Measurements from ENCODE around the gene DISP3. TPM values are rescaled to one million over a fixed set of nuclear protein-coding genes. Genes with fewer than 3 reads are reported as not detected.

Gene DISP3
- total and polyA plus RNA-seq, 2 of the 13 experiments (the other 11 are each of a cell fraction or from before 2014, with no cell fraction given), result 0.08 to 0.13 TPM

DNA sequence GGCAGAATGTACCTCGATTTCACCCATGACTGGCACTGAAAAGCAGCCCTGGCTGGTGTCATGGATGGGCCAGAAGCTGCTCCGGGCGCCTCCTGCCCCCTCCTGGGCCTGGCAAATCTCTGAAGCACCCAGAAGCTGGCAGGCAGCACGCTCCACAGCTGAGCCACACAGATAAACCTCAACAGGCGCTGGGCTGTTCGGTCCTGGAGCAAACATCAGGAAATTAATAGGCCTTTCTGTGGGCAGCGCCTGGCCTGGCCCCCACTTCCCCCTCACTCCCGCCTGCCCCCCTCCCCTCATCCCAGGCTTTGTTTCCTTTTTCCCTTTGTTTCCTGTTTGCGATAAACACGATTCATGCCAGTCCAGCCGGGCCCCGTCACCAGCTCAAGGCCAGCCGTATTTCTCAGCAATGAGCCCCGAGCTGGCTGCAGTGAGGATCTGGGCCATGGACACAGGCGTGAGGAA, 20.1 kb upstream of the DISP3 start:
- intact Hi-C loops (cut with micrococcal nuclease; ENCODE audit: unreplicated experiment) (no loop called here), in situ Hi-C loops (cut with HindIII; ENCODE audit: extremely low pct_ligation_motif_present, low pct_unique_long_range_greater_than_20kb) (no loop called here)
- Histone ChIP-seq H3K9ac (ENCODE audit: insufficient read depth, low read depth, low read length) (no peak overlapping the region), H4K20me1 (ENCODE audit: insufficient read depth, low read length) (0 out of 2 replicates have a peak, but pooled peaks cover 3% of the 10 kb centered on the region), H3K4me2 (ENCODE audit: low read depth, low read length) (no peak overlapping the region), H3K4me1 (ENCODE audit: insufficient read depth, low read length) (no peaks in the 10 kb centered on the region), H3K27me3 (ENCODE audit: control insufficient read depth in 1 of 2, insufficient read depth in 2 of 2, low read length in 2 of 2) (peaks cover 18 to 87% of the 10 kb centered on the region in 2 experiments; a peak in 4 of 5 replicates), H3K4me3 (replicated peaks in 1 of 3; ENCODE audit: insufficient read depth in 1 of 3, low read depth in 2 of 3, low read length in 3 of 3) (no peak overlapping the region), H3K27ac (ENCODE audit: extremely low read length, insufficient read depth, low read length) (no peak overlapping the region), H3K79me2 (ENCODE audit: insufficient read depth, low read length) (no peaks in the 10 kb centered on the region), H3K36me3 (replicated peaks in 1 of 2; ENCODE audit: control insufficient read depth in 1 of 2, insufficient read depth in 2 of 2, low read length in 2 of 2) (no peaks in the 10 kb centered on the region), H2AFZ (ENCODE audit: low read length) (no peak overlapping the region), H3K9me3 (ENCODE audit: low read length) (no peaks in the 10 kb centered on the region)
- ATAC-seq (peak; percentile 24; the same call in 2 of the 3 replicates), FAIRE-seq (no peak), DNase-seq (ENCODE audit: low spot score) (no peak)
- no TSS peak for BruUV-seq (replicated peaks)
- ChIA-PET POLR2A (no interaction called here), CTCF (ENCODE audit: low intra/inter-chr PET ratio, low total read pairs) (no interaction called here)
- WGBS (ENCODE audit: low lambda C conversion rate), result 15% methylated on average over 13 of the region's 15 CpGs
- no peak for TF ChIP-seq SOX6 (IDR thresholded peaks at IDR 0.05)
- 0 out of 2 replicates have a peak, but pooled peaks have one; percentile 11 for TF ChIP-seq SOX6 (CRISPR knock-in tag; IDR thresholded peaks at IDR 0.05)
- TF ChIP-seq FOSL2 (CRISPR knock-in tag; IDR thresholded peaks at IDR 0.05), result peak; percentile 42
- TF ChIP-seq ZFYVE20 (CRISPR knock-in tag; IDR thresholded peaks at IDR 0.05; ENCODE audit: borderline replicate concordance, low read depth), result no peak
- TF ChIP-seq, protein P1, sequence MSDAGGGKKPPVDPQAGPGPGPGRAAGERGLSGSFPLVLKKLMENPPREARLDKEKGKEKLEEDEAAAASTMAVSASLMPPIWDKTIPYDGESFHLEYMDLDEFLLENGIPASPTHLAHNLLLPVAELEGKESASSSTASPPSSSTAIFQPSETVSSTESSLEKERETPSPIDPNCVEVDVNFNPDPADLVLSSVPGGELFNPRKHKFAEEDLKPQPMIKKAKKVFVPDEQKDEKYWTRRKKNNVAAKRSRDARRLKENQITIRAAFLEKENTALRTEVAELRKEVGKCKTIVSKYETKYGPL (CRISPR knock-in tag; IDR thresholded peaks at IDR 0.05), result no peak
- no peak for TF ChIP-seq ZNF781 (CRISPR knock-in tag; IDR thresholded peaks at IDR 0.05; ENCODE audit: borderline replicate concordance, not compliant biosample characterization)
- 0 out of 2 replicates have a peak, but pooled peaks have one; percentile 12 for TF ChIP-seq SOX5 (CRISPR knock-in tag; IDR thresholded peaks at IDR 0.05; ENCODE audit: borderline replicate concordance)

DNA sequence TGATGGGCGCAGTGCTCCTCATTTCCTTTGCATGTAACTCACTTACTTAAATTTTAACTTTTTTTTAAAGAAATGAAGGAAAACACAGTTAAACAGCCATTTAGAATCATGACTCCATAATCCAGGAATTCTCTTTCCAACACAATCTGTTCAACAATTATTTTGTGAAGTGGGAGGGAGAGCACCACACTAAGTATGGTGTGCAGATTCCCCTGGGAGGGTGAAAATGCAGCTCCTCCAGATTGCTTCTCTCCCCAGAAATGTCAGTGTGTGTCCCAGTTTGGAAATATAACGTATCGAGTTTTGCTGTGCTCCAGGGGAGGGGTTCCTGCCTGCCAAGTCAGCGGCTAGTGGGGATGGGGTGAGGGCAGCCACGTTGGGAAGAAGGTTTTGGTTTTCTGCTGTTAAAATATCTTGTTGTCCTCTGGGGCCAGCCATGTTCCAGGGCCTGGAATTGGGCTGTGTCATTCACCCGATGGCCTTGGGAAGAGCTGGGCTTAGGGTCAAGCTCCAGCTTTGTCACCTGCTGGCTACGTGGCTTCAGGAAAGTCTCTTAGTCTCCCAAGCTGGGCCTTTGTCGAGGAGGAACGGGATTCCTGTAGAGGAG, 17.3 kb upstream of the DISP3 start:
- H3K79me2 ChIP-seq (ENCODE audit: insufficient read depth, low read length), result no peaks in the 10 kb centered on the region
- in situ Hi-C loops (cut with HindIII; ENCODE audit: extremely low pct_ligation_motif_present, low pct_unique_long_range_greater_than_20kb), result no loop called here
- no peak for TF ChIP-seq ZNF354B (CRISPR knock-in tag; IDR thresholded peaks at IDR 0.05)
- H3K27ac ChIP-seq (ENCODE audit: extremely low read length, insufficient read depth, low read length), result no peak overlapping the region
- DNase-seq (ENCODE audit: low spot score), result no peak
- no TSS peak for BruUV-seq (replicated peaks)
- H3K36me3 ChIP-seq (replicated peaks in 1 of 2; ENCODE audit: control insufficient read depth in 1 of 2, insufficient read depth in 2 of 2, low read length in 2 of 2), result no peaks in the 10 kb centered on the region
- H3K9me3 ChIP-seq (ENCODE audit: low read length), result no peaks in the 10 kb centered on the region
- POLR2A ChIA-PET, result no interaction called here
- CTCF ChIA-PET (ENCODE audit: low intra/inter-chr PET ratio, low total read pairs), result no interaction called here
- H3K4me3 ChIP-seq (replicated peaks in 1 of 3; ENCODE audit: insufficient read depth in 1 of 3, low read depth in 2 of 3, low read length in 3 of 3), result no peak overlapping the region
- H4K20me1 ChIP-seq (ENCODE audit: insufficient read depth, low read length), result 0 out of 2 replicates have a peak, but pooled peaks cover 3% of the 10 kb centered on the region
- H3K4me2 ChIP-seq (ENCODE audit: low read depth, low read length), result no peak overlapping the region
- peaks cover 11 to 64% of the 10 kb centered on the region in 2 experiments; a peak in 4 of 5 replicates for H3K27me3 ChIP-seq (ENCODE audit: control insufficient read depth in 1 of 2, insufficient read depth in 2 of 2, low read length in 2 of 2)
- H3K9ac ChIP-seq (ENCODE audit: insufficient read depth, low read depth, low read length), result no peak overlapping the region
- no peak for FAIRE-seq
- 6% methylated on average over 7 of the region's 9 CpGs for WGBS (ENCODE audit: low lambda C conversion rate)
- ATAC-seq, result peak; percentile 41; the same call in 2 of the 3 replicates
- H3K4me1 ChIP-seq (ENCODE audit: insufficient read depth, low read length), result no peaks in the 10 kb centered on the region
- H2AFZ ChIP-seq (ENCODE audit: low read length), result no peak overlapping the region
- intact Hi-C loops (cut with micrococcal nuclease; ENCODE audit: unreplicated experiment), result no loop called here

All from HepG2 (cell line).